HG02759 (cell line): Measurements from ENCODE around the gene RANGAP1.
"Not testable (repeated sequence)": the region's sequence is repeated elsewhere in the genome, so short reads cannot be mapped to it uniquely, and the experiment has no call there.

Experiments
- ATAC-seq: cut with Tn5 transposase; IDR thresholded peaks from one replicate; pipeline ENCODE4 v1.9.1; 2021; ENCODE audit warnings: mild to moderate bottlenecking, moderate library complexity; ENCODE audit not compliant: unreplicated experiment

Gene RANGAP1

GRCh38 chr22:41261541-41262249, 24.3 kb downstream of the RANGAP1 start:
- ATAC-seq: no peak

- no peak for ATAC-seq
Observed at GRCh38 chr22:41260871-41261270, 25.1 kb downstream of the RANGAP1 start.

GRCh38 chr22:41259756-41260155, 26.2 kb downstream of the RANGAP1 start:
- not testable (repeated sequence) for ATAC-seq

DNA sequence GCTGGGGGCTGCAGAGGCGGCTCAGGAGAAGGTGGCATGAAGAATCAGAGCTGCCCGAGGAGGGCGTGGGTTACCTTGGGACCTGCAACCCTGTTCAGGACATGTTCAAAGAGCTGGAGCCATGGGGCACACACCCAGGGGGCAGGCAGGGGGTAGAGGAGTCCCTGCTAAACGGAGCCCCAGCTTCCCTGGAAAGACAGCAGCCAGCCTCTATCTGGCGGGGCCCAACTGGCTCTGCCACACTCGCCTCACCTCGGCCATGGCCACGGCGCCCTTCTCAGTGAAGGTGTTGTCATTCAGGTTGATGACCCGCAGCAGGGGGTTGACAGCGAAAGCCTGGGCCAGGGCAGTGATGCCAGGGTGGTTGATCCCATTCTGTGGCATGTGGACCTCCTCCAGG, 28.3 kb downstream of the RANGAP1 start:
- no peak for ATAC-seq

DNA sequence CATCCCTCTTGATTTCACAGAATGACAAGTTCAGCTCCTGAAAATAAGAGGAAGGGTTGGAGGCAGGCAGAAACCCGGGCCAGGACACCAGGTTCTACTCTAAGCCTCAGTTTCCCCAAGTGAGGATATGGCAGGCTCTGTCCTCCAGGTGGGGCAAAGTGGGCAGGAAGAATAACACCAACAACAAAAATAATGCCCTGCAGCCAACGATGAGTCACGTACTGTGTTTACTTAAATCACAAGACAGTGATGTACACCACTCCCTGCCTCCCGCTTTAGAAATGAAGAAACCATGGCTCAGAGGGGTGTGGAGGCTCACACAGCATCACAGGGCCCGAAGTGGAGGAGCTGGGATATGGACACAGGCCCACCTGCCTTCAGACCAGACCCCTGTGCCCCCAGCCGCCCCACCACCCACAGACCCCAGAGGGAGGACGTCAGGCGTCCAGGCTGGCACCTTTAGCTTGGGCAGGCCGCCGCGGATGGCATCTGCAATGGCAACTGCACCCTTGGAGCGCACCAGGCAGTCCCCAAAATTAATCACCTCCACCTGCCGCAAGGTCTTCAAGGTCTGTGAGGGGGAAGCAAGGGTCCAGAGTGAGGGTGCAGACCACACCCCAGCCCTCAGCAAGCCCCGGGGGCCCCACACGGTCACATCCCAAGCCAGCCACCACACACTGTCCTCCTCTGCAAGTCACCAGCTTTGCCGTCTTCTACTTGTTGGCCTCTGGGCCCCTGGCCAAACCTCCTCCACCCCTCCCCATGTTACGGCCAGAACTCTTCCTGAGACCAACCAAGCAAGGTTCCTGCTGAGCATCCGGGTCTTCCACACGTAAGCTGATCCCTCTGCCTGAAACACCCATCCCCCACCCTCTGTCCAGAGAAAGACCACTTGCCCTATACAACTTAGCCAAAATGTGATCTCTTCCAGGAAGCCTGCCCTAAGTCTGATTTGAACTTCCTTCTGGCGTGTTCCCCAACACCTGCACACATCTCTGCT, 29.4 kb downstream of the RANGAP1 start:
- no peak for ATAC-seq

DNA sequence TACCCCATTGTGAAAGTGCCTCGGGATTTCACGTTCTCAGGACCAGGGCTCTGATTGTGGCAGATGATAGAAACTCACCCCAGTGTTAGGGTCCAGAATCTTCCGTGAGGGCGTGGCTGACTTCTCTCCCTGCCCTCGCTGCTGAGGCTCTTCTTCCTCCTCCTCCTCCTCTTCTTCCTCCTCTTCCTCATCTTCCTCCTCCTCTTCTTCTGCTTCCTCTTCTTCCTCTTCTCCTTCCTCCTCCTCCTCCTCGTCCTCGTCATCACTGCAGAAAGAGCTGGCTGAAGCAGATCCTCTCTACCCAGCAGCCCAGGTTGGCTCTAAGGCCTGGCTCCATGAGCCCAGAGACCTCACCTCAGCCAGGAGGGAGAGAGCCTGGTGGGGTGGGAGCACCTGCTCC, 31.8 kb downstream of the RANGAP1 start:
- ATAC-seq: no peak

- no peak for ATAC-seq
Observed at GRCh38 chr22:41252365-41252764, 33.6 kb downstream of the RANGAP1 start.

- no peak for ATAC-seq
Observed at GRCh38 chr22:41250127-41250526, 35.9 kb downstream of the RANGAP1 start.

- no peak for ATAC-seq
Observed at GRCh38 chr22:41249442-41249841, 36.5 kb downstream of the RANGAP1 start.

DNA sequence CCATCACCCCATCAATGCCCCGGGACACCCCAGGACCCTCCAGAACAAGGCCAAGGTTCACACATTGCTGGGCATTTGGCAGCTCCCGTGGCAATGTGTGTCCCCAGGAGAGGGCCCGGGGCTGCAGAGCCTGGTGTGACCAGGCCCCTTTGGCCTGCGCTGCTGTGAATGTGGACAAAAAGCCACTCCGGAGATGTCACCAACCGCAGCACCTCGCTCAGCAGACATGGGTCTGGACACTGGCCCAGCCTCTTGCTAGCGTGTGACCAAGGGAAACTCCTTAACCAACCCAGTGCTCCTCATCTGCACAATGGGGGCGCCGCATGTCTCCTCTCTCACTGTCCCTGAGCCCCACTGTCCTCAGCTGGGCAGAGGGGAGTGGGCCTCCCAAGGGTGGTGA, 37.2 kb downstream of the RANGAP1 start:
- ATAC-seq: no peak

DNA sequence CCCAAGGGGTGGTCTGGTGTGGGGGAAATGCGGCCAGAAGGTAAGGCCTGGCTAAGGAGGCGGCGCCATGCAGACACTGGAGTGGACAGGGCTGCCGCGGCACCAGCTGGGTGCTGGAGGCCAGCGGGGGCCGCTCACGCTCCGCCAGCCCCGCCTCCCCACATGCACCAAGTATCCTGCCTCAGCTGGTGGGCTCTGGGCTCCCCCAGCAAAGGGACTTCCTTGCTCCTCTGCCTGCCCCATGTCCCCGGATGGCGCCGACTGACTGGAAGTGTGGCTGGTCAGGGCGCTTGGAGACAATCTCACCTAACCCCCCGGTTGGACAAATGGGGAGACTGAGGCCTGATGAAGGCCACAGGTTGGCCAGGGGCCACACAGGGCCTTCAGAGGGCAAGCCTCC, 37.7 kb downstream of the RANGAP1 start:
- ATAC-seq: no peak

DNA sequence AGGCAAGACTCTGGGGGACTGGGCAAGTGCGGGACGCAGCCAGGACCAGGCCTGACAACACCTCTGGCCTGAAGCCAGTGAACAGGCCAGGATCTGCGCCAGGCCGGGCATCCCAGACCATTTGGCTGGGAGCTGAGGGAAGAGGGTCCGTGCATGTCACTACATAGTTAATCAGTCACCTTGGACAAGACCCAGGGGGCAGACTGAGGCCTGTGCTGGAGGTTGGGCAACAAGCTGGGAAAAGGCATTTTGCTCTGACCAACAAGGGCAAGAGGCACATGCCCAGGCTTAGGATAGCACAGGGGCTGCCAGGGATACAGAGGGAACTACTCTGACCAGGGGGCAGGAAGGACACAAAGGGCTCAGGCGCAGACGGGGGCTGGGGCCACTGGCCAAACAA, 38.3 kb downstream of the RANGAP1 start:
- no peak for ATAC-seq

GRCh38 chr22:41245917-41246499, 40.0 kb downstream of the RANGAP1 start:
- ATAC-seq: no peak

- no peak for ATAC-seq
Observed at GRCh38 chr22:41243361-41243760, 42.6 kb downstream of the RANGAP1 start.

- ATAC-seq: no peak
Observed at GRCh38 chr22:41242396-41243117, 43.4 kb downstream of the RANGAP1 start.

- ATAC-seq: no peak
Observed at GRCh38 chr22:41241133-41241676, 44.8 kb downstream of the RANGAP1 start.

- ATAC-seq: no peak
Observed at GRCh38 chr22:41240377-41241132, 45.4 kb downstream of the RANGAP1 start, which contains the start of gene CHADL. CHADL (minus strand) TSS chr22:41240931; CDS start chr22:41240881, 50 bp downstream.

GRCh38 chr22:41239443-41240128, 46.4 kb downstream of the RANGAP1 start:
- ATAC-seq: no peak
